CD8-positive, alpha-beta memory T cell (primary cell): ENCODE results near the gene ZBTB37. TPM values are rescaled to one million over a fixed set of nuclear protein-coding genes. Genes with fewer than 3 reads are reported as not detected.
"Not testable (repeated sequence)": the region's sequence is repeated elsewhere in the genome, so short reads cannot be mapped to it uniquely, and the experiment has no call there.

ENCODE experiments used
- CTCF ChIA-PET: fragments of 350-600 bp; sonication (Branson Sonifier 250); formaldehyde crosslinking; loops from one replicate; lab custom pipeline; 2021; ENCODE audit warnings: antibody characterized with exemption; lab: Charles Lee
- POLR2A ChIA-PET: fragments of 350-600 bp; sonication (Branson Sonifier 250); formaldehyde crosslinking; loops from one replicate; lab custom pipeline; 2021; ENCODE audit warnings: antibody characterized with exemption; lab: Charles Lee
- DNase-seq, 5 donors: peaks; one replicate each; pipeline versions ENCODE4 v3.0.0 to v3.0.0-alpha.2; 2020 to 2022; ENCODE audit warnings: mixed read lengths in 1 of 5
- H3K27ac ChIP-seq: one replicate; pipeline ENCODE4 v1.7.0; 2013; ENCODE audit warnings: low read depth, mild to moderate bottlenecking, low read length, moderate library complexity
- H3K27me3 ChIP-seq: 2 replicates; pipeline ENCODE4 v1.7.0; 2013; ENCODE audit warnings: low read length, mild to moderate bottlenecking; ENCODE audit not compliant: insufficient read depth, poor library complexity, severe bottlenecking
- H3K36me3 ChIP-seq: 2 replicates; pipeline ENCODE4 v1.7.0; 2013; ENCODE audit warnings: mild to moderate bottlenecking, low read length, moderate library complexity; ENCODE audit not compliant: insufficient read depth
- H3K4me1 ChIP-seq: 2 replicates; pipeline ENCODE4 v1.7.0; 2013; ENCODE audit warnings: mild to moderate bottlenecking, low read length, moderate library complexity; ENCODE audit not compliant: insufficient read depth
- H3K4me3 ChIP-seq: 2 replicates; pipeline ENCODE4 v1.7.0; 2013; ENCODE audit warnings: mild to moderate bottlenecking, low read length
- H3K9me3 ChIP-seq: 2 replicates; pipeline ENCODE4 v1.7.0; 2013; ENCODE audit warnings: mild to moderate bottlenecking, low read length
- H3K27ac Mint-ChIP-seq, 8 donors: one replicate each; pipeline ENCODE4 v1.8.0; 2020 to 2021; ENCODE audit warnings: mixed read lengths in 8 of 8, mild to moderate bottlenecking in 6 of 8, inconsistent platforms in 3 of 8, moderate library complexity in 3 of 8
- H3K27me3 Mint-ChIP-seq, 2 donors: one replicate each; pipeline ENCODE4 v1.8.0; 2020 to 2021; ENCODE audit warnings: mixed read lengths in 2 of 2, mild to moderate bottlenecking in 1 of 2, moderate library complexity in 1 of 2
- H3K36me3 Mint-ChIP-seq, 3 donors: one replicate each; pipeline ENCODE4 v1.8.0; 2020 to 2021; ENCODE audit warnings: mixed read lengths in 3 of 3, inconsistent platforms in 1 of 3, mild to moderate bottlenecking in 1 of 3
- H3K4me1 Mint-ChIP-seq, 3 donors: one replicate each; pipeline ENCODE4 v1.8.0; 2020 to 2021; ENCODE audit warnings: mixed read lengths in 3 of 3, inconsistent platforms in 1 of 3, mild to moderate bottlenecking in 1 of 3
- H3K4me3 Mint-ChIP-seq, 7 donors: one replicate each; pipeline ENCODE4 v1.8.0; 2020 to 2021; ENCODE audit warnings: mixed read lengths in 7 of 7, mild to moderate bottlenecking in 6 of 7, moderate library complexity in 4 of 7, inconsistent platforms in 2 of 7
- H3K9me3 Mint-ChIP-seq, 5 donors: one replicate each; pipeline ENCODE4 v1.8.0; 2020 to 2022; ENCODE audit warnings: mixed read lengths in 5 of 5, mild to moderate bottlenecking in 3 of 5, moderate library complexity in 2 of 5, inconsistent platforms in 1 of 5
- polyA plus RNA-seq: library from polyadenylated mRNA; unstranded; fragments of 300-500 nt; fragmentation: Illumina TruSeq; gene quantifications from one replicate; pipeline ENCODE4 v1.2.3, GENCODE V29; 2021
- total RNA-seq, 2 experiments: library from RNA; stranded (reverse); gene quantifications; one replicate each; pipeline ENCODE4 v1.2.3, GENCODE V29; 2021

ZBTB37 gene
- total and polyA plus RNA-seq, 3 experiments from 2014 or later, result 1.3 to 11.0 (median 10.4) TPM

- Mint-ChIP-seq H3K4me1 (no peaks in the 10 kb centered on the region), H3K4me3 (no peak overlapping the region), H3K36me3 (no peaks in the 10 kb centered on the region), H3K9me3 (no peaks in the 10 kb centered on the region), H3K27me3 (no peaks in the 10 kb centered on the region), H3K27ac (no peak overlapping the region)
- H3K27me3 ChIP-seq, result no peaks in the 10 kb centered on the region
- DNase-seq, result no peak
- no peaks in the 10 kb centered on the region for H3K4me1 ChIP-seq
- H3K36me3 ChIP-seq, result no peaks in the 10 kb centered on the region
- no peak overlapping the region for H3K27ac ChIP-seq
- H3K9me3 ChIP-seq, result no peaks in the 10 kb centered on the region
- CTCF ChIA-PET, result interaction anchor here (1.6 kb wide), 1 partner anchor 8 kb away, joined by 4 read pairs; no protein-coding TSS in a partner anchor
- POLR2A ChIA-PET, result no interaction called here
- H3K4me3 ChIP-seq, result no peak overlapping the region
Measured at GRCh38 chr1:173915596-173915995, 47.4 kb downstream of the ZBTB37 start.

- no peaks in the 10 kb centered on the region for H3K27me3 Mint-ChIP-seq
- no peak overlapping the region for H3K4me3 Mint-ChIP-seq
- no peaks in the 10 kb centered on the region for H3K36me3 ChIP-seq
- POLR2A ChIA-PET, result no interaction called here
- CTCF ChIA-PET, result interaction anchor here (1.3 kb wide), 1 partner anchor 9 kb away, joined by 3 read pairs; no protein-coding TSS in a partner anchor
- H3K4me3 ChIP-seq, result no peak overlapping the region
- H3K9me3 Mint-ChIP-seq, result no peaks in the 10 kb centered on the region
- no peak overlapping the region for H3K27ac ChIP-seq
- DNase-seq, result no peak
- no peaks in the 10 kb centered on the region for H3K36me3 Mint-ChIP-seq
- H3K4me1 Mint-ChIP-seq, result no peaks in the 10 kb centered on the region
- no peaks in the 10 kb centered on the region for H3K4me1 ChIP-seq
- no peak overlapping the region for H3K27ac Mint-ChIP-seq
- no peaks in the 10 kb centered on the region for H3K27me3 ChIP-seq
- no peaks in the 10 kb centered on the region for H3K9me3 ChIP-seq
Measured at GRCh38 chr1:173916667-173917066, 48.5 kb downstream of the ZBTB37 start.

GRCh38 chr1:173917149-173917548, 49.0 kb downstream of the ZBTB37 start, which contains the start of gene SERPINC1:
SERPINC1 (minus strand) TSS chr1:173917327; CDS start chr1:173917259, 68 bp downstream.
- H3K36me3 Mint-ChIP-seq, result no peaks in the 10 kb centered on the region
- H3K9me3 ChIP-seq, result no peaks in the 10 kb centered on the region

GRCh38 chr1:173917635-173918493, 49.7 kb downstream of the ZBTB37 start:
- Histone ChIP-seq H3K36me3 (no peaks in the 10 kb centered on the region), H3K27me3 (no peaks in the 10 kb centered on the region), H3K4me3 (no peak overlapping the region), H3K9me3 (no peaks in the 10 kb centered on the region), H3K4me1 (no peaks in the 10 kb centered on the region), H3K27ac (no peak overlapping the region)
- Mint-ChIP-seq H3K36me3 (no peaks in the 10 kb centered on the region), H3K27me3 (no peaks in the 10 kb centered on the region), H3K27ac (no peak overlapping the region), H3K9me3 (no peaks in the 10 kb centered on the region), H3K4me3 (no peak overlapping the region), H3K4me1 (no peaks in the 10 kb centered on the region)
- ChIA-PET CTCF (interaction anchor here (1.3 kb wide), 1 partner anchor 8 kb away, joined by 3 read pairs; no protein-coding TSS in a partner anchor), POLR2A (no interaction called here)
- no peak for DNase-seq

More at GRCh38 chr1:173917149-173917548, 49.0 kb downstream of the ZBTB37 start, which contains the start of gene SERPINC1:
- DNase-seq, result no peak
- H3K36me3 ChIP-seq, result no peaks in the 10 kb centered on the region
- H3K4me3 ChIP-seq, result no peak within 1 kb of the TSS
- Mint-ChIP-seq H3K9me3 (no peaks in the 10 kb centered on the region), H3K27me3 (no peaks in the 10 kb centered on the region), H3K27ac (peak within 1 kb of the TSS in 1 of 8 donors; percentile 42), H3K4me3 (no peak within 1 kb of the TSS), H3K4me1 (no peaks in the 10 kb centered on the region)
- CTCF ChIA-PET, result interaction anchor here (1.3 kb wide), 1 partner anchor 8 kb away, joined by 3 read pairs; no protein-coding TSS in a partner anchor
- no peaks in the 10 kb centered on the region for H3K27me3 ChIP-seq
- H3K27ac ChIP-seq, result no peak within 1 kb of the TSS
- POLR2A ChIA-PET, result no interaction called here
- H3K4me1 ChIP-seq, result no peaks in the 10 kb centered on the region

GRCh38 chr1:173920861-173921260, 52.7 kb downstream of the ZBTB37 start:
- Histone ChIP-seq H3K4me3 (no peak overlapping the region), H3K4me1 (no peaks in the 10 kb centered on the region), H3K36me3 (no peaks in the 10 kb centered on the region), H3K27ac (no peak overlapping the region), H3K9me3 (no peaks in the 10 kb centered on the region), H3K27me3 (no peaks in the 10 kb centered on the region)
- POLR2A ChIA-PET, result no interaction called here
- peak overlapping the region in 1 of 8 donors; percentile 64 for H3K27ac Mint-ChIP-seq
- CTCF ChIA-PET, result no interaction called here
- no peak for DNase-seq
- peaks cover 0 to 2% (median 0%) of the 10 kb centered on the region in 3 donors for H3K36me3 Mint-ChIP-seq
- no peak overlapping the region for H3K4me3 Mint-ChIP-seq
- H3K9me3 Mint-ChIP-seq, result no peaks in the 10 kb centered on the region
- H3K27me3 Mint-ChIP-seq, result no peaks in the 10 kb centered on the region
- H3K4me1 Mint-ChIP-seq, result no peaks in the 10 kb centered on the region

- ChIA-PET POLR2A (no interaction called here), CTCF (interaction anchor here (0.8 kb wide), 1 partner anchor 9 kb away, joined by 3 read pairs; the partner anchor contains the start of gene SERPINC1)
- Histone ChIP-seq H3K36me3 (no peaks in the 10 kb centered on the region), H3K27me3 (no peaks in the 10 kb centered on the region), H3K4me3 (no peak overlapping the region), H3K9me3 (no peaks in the 10 kb centered on the region), H3K27ac (no peak overlapping the region), H3K4me1 (no peaks in the 10 kb centered on the region)
- Mint-ChIP-seq H3K4me1 (peaks cover 0 to 4% (median 0%) of the 10 kb centered on the region in 3 donors), H3K27me3 (no peaks in the 10 kb centered on the region), H3K4me3 (no peak overlapping the region), H3K9me3 (no peaks in the 10 kb centered on the region), H3K36me3 (peaks cover 0 to 5% (median 3%) of the 10 kb centered on the region in 3 donors), H3K27ac (peak overlapping the region in 2 of 8 donors; percentile 3 to 21)
- no peak for DNase-seq
Measured at GRCh38 chr1:173925306-173926242, 57.4 kb downstream of the ZBTB37 start.

- H3K4me1 ChIP-seq, H3K36me3 ChIP-seq, CTCF ChIA-PET: not testable (repeated sequence)
Measured at GRCh38 chr1:173930541-173930940, 62.4 kb downstream of the ZBTB37 start.

More at GRCh38 chr1:173930541-173930940, 62.4 kb downstream of the ZBTB37 start:
- H3K4me3 ChIP-seq, H3K27me3 ChIP-seq, H3K27ac ChIP-seq, H3K27ac Mint-ChIP-seq, H3K9me3 Mint-ChIP-seq, H3K27me3 Mint-ChIP-seq, POLR2A ChIA-PET, H3K9me3 ChIP-seq, H3K4me3 Mint-ChIP-seq, H3K4me1 Mint-ChIP-seq, DNase-seq: not testable (repeated sequence)
- H3K36me3 Mint-ChIP-seq, result peaks cover 0 to 35% (median 10%) of the 10 kb centered on the region in 3 donors
